MCF 10A (cell line): ENCODE results near the gene SNX25. TPM values are rescaled to one million over a fixed set of nuclear protein-coding genes. Genes with fewer than 3 reads are reported as not detected.
"Not testable (repeated sequence)": the region's sequence is repeated elsewhere in the genome, so short reads cannot be mapped to it uniquely, and the experiment has no call there.

Source experiments
- BruUV-seq: library from RNA; stranded (reverse); fragments of 400-500 nt; replicated peaks from 2 replicates; lab custom pipeline; 2021; lab: Mats Ljungman, UMichigan
- CTCF ChIA-PET: fragments of 300-600 bp; sonication (Branson Sonifier 250); formaldehyde crosslinking; extraction: SDS; loops from one replicate; lab custom pipeline; 2021; ENCODE audit warnings: antibody characterized with exemption, inconsistent platforms; lab: Yijun Ruan, JAX
- POLR2A ChIA-PET: fragments of 300-600, 350-650 bp; sonication (Branson Sonifier 250); formaldehyde crosslinking; extraction: SDS; loops from one replicate; lab custom pipeline; 2020; ENCODE audit warnings: antibody characterized with exemption, inconsistent platforms; lab: Yijun Ruan, JAX
- DNase-seq: peaks from one replicate; pipeline ENCODE4 v3.0.0-alpha.2; 2018; ENCODE audit not compliant: unreplicated experiment
- H3K27ac Mint-ChIP-seq: one replicate; pipeline ENCODE4 v1.8.0; 2022; ENCODE audit warnings: mild to moderate bottlenecking, low read depth, mixed read lengths; ENCODE audit not compliant: unreplicated experiment
- H3K27me3 Mint-ChIP-seq: one replicate; pipeline ENCODE4 v1.8.0; 2022; ENCODE audit warnings: mixed read lengths; ENCODE audit not compliant: insufficient read depth, unreplicated experiment
- H3K36me3 Mint-ChIP-seq: one replicate; pipeline ENCODE4 v1.8.0; 2022; ENCODE audit warnings: mild to moderate bottlenecking, moderate library complexity, mixed read lengths; ENCODE audit not compliant: insufficient read depth, unreplicated experiment
- H3K4me1 Mint-ChIP-seq: one replicate; pipeline ENCODE4 v1.8.0; 2022; ENCODE audit warnings: mixed read lengths; ENCODE audit not compliant: insufficient read depth, unreplicated experiment
- H3K4me3 Mint-ChIP-seq: one replicate; pipeline ENCODE4 v1.8.0; 2022; ENCODE audit warnings: mild to moderate bottlenecking, moderate library complexity, mixed read lengths; ENCODE audit not compliant: unreplicated experiment
- H3K9me3 Mint-ChIP-seq: one replicate; pipeline ENCODE4 v1.8.0; 2022; ENCODE audit warnings: mixed read lengths; ENCODE audit not compliant: unreplicated experiment
- intact Hi-C: fragments of 100-400 bp; cut with micrococcal nuclease; formaldehyde crosslinking; loops from 2 replicates; pipeline ENCODE4 v1.14.1; 2022
- total RNA-seq: library from RNA; stranded (reverse); gene quantifications from 2 replicates; pipeline ENCODE4 v1.2.3, GENCODE V29; 2022
- TF ChIP-seq, protein P1 (sequence below): fragments of 200-600 bp; IDR thresholded peaks from one replicate; pipeline ENCODE4 v1.8.0; 2022; ENCODE audit warnings: antibody characterized with exemption, mild to moderate bottlenecking; ENCODE audit not compliant: unreplicated experiment

SNX25 gene
- total RNA-seq, 1 experiment from 2014 or later, result 10.5 TPM

DNA sequence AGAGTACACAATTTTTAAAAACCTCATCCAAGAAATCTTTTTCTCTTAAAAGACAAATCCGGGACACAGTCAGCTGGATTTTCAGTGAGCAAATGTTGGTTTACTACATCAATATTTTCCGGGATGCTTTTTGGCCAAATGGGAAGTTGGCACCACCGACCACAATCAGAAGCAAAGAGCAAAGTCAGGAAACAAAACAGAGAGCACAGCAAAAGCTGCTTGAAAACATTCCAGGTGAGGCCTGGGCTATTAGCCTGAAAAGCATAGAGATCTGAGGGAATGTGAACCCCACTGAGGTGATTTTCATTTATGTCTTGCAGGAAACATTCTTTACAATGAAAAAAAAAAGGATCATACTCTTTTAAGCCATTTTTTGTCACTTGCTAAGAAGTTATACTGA is 152.5 kb downstream of the SNX25 start:
- BruUV-seq, result no TSS peak

DNA sequence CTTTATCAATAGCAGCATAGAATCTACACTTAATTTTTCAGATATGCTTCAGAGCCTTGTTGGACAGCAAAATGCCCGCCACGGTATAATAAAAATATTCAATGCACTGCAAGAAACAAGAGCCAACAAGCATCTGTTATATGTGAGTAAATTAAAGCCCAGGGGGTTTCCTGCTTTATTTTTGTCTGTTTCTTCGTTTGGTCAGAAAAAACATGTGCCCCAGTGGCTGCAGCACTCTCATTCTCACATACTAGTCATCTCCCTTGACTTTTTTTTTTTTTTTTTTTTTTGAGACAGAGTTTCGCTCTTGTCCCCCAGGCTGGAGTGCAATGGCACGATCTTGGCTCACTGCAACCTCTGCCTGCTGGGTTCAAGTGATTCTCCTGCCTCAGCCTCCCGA is 153.2 kb downstream of the SNX25 start:
- H3K9me3 Mint-ChIP-seq, CTCF ChIA-PET, DNase-seq, H3K4me3 Mint-ChIP-seq, H3K4me1 Mint-ChIP-seq, BruUV-seq, H3K27me3 Mint-ChIP-seq, intact Hi-C loops, H3K36me3 Mint-ChIP-seq, H3K27ac Mint-ChIP-seq: not testable (repeated sequence)
- POLR2A ChIA-PET, result interaction anchor here (0.6 to 1.4 kb wide), 4 partner anchors 17 to 964 kb away, joined by 3 to 5 read pairs (median 4); no protein-coding TSS in a partner anchor

More for the DNA sequence above, 152.5 kb downstream of the SNX25 start:
- POLR2A ChIA-PET, result interaction anchor here (0.7 to 1.4 kb wide), 3 partner anchors 16 to 159 kb away, joined by 3 to 5 read pairs (median 4); no protein-coding TSS in a partner anchor
- intact Hi-C loops, result no loop called here
- CTCF ChIA-PET, result no interaction called here
- no peak overlapping the region for H3K4me3 Mint-ChIP-seq
- no peaks in the 10 kb centered on the region for H3K4me1 Mint-ChIP-seq
- H3K27ac Mint-ChIP-seq, result no peak overlapping the region
- no peak for DNase-seq
- H3K9me3 Mint-ChIP-seq, result no peaks in the 10 kb centered on the region
- H3K36me3 Mint-ChIP-seq, result peaks cover 7% of the 10 kb centered on the region
- TF ChIP-seq, protein P1, sequence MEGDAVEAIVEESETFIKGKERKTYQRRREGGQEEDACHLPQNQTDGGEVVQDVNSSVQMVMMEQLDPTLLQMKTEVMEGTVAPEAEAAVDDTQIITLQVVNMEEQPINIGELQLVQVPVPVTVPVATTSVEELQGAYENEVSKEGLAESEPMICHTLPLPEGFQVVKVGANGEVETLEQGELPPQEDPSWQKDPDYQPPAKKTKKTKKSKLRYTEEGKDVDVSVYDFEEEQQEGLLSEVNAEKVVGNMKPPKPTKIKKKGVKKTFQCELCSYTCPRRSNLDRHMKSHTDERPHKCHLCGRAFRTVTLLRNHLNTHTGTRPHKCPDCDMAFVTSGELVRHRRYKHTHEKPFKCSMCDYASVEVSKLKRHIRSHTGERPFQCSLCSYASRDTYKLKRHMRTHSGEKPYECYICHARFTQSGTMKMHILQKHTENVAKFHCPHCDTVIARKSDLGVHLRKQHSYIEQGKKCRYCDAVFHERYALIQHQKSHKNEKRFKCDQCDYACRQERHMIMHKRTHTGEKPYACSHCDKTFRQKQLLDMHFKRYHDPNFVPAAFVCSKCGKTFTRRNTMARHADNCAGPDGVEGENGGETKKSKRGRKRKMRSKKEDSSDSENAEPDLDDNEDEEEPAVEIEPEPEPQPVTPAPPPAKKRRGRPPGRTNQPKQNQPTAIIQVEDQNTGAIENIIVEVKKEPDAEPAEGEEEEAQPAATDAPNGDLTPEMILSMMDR, result no peak
- H3K27me3 Mint-ChIP-seq, result no peaks in the 10 kb centered on the region

DNA sequence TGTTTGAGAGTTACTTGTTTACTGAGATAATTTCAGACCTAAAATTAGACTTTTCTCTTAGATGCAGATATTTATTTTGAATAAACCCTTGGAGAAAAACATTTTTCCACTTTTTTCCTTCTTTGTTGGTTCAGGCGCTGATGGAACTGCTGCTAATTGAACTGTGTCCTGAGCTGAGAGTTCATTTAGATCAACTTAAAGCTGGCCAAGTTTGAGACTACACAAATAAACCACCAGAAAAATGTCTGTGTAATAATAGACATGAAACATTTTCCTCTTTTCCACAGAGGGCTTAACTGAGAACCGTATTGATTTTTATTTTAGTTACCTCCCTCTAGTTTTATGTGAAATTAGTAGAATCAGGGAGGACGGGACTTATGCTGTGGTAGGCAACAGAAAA is 153.9 kb downstream of the SNX25 start:
- Mint-ChIP-seq H3K9me3 (no peaks in the 10 kb centered on the region), H3K36me3 (peaks cover 7% of the 10 kb centered on the region), H3K27me3 (no peaks in the 10 kb centered on the region), H3K27ac (no peak overlapping the region), H3K4me1 (no peaks in the 10 kb centered on the region), H3K4me3 (no peak overlapping the region)
- intact Hi-C loops, result no loop called here
- TF ChIP-seq, protein P1, result no peak
- DNase-seq, result no peak
- POLR2A ChIA-PET, result no interaction called here
- CTCF ChIA-PET, result no interaction called here
- BruUV-seq, result no TSS peak

DNA sequence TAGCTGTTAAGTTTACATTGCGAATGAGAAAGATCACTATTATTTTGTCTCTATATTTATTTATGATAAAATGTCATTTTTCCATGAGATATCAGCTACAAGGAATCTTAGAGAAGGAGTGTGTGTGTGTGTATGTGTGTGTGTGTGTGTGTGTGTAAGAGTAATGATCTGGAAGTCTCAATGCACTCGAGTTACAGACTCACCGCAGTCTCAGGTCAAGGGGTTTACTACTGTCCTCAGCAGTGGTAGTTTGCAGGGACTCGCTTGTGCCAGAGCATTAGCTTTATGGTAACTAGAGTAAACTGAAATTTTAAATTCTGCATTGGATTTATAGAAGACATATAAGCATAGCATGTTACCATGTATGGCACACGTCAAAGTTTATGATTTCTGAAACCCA is 155.5 kb downstream of the SNX25 start:
- Mint-ChIP-seq H3K27ac (no peak overlapping the region), H3K36me3 (peaks cover 7% of the 10 kb centered on the region), H3K9me3 (no peaks in the 10 kb centered on the region), H3K4me3 (no peak overlapping the region), H3K27me3 (no peaks in the 10 kb centered on the region), H3K4me1 (no peaks in the 10 kb centered on the region)
- ChIA-PET CTCF (interaction anchor here (0.5 kb wide), 1 partner anchor 70 kb away, joined by 3 read pairs; no protein-coding TSS in a partner anchor), POLR2A (no interaction called here)
- intact Hi-C loops, result no loop called here
- no peak for DNase-seq
- no TSS peak for BruUV-seq
- TF ChIP-seq, protein P1, result no peak

DNA sequence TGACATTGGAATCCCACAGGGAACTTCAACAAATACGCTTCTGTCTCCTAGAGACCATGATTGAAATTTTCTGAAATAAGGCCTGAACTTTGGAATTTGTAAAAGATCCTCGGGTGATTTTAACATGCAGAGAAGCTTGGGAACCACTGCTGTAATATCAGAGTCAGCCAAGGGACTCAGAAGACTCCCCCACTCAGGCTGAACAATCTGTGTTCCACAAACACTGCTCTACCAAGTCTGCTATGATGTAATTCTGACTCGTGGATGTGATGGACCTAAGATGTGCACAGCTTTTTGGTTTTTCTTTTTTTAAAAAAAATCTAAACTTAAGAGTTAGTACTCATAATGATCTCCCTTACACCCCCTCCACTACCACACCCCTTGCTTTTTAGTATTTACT is 160.3 kb downstream of the SNX25 start:
- ChIA-PET POLR2A (interaction anchor here (0.6 to 1.4 kb wide), 3 partner anchors 16 to 61 kb away, joined by 3 to 5 read pairs (median 3); no protein-coding TSS in a partner anchor), CTCF (no interaction called here)
- intact Hi-C loops, result no loop called here
- TF ChIP-seq, protein P1, result no peak
- no TSS peak for BruUV-seq
- no peak for DNase-seq
- Mint-ChIP-seq H3K4me3 (no peak overlapping the region), H3K4me1 (no peaks in the 10 kb centered on the region), H3K27me3 (no peaks in the 10 kb centered on the region), H3K36me3 (no peaks in the 10 kb centered on the region), H3K27ac (no peak overlapping the region), H3K9me3 (no peaks in the 10 kb centered on the region)
